H1 (cell line): ENCODE results near the gene KERA. TPM values are rescaled to one million over a fixed set of nuclear protein-coding genes. Genes with fewer than 3 reads are reported as not detected.

Source experiments
- CHD1 ChIP-seq: IDR thresholded peaks from 2 replicates; pipeline ENCODE4 v1.6.1; 2012; ENCODE audit warnings: low read depth, low read length, improper control_type of control experiment
- CREB1 ChIP-seq: IDR thresholded peaks from 2 replicates; pipeline ENCODE4 v1.6.1; 2012; ENCODE audit warnings: inconsistent platforms
- CTBP2 ChIP-seq: IDR thresholded peaks from 2 replicates; pipeline ENCODE4 v1.7.0; 2011; ENCODE audit warnings: borderline replicate concordance, mild to moderate bottlenecking, moderate library complexity, mixed read lengths, low read length; ENCODE audit not compliant: insufficient read depth, insufficient read length
- NANOG ChIP-seq: IDR thresholded peaks from 2 replicates; pipeline ENCODE4 v1.6.1; 2011; ENCODE audit warnings: low read length, low read depth, mild to moderate bottlenecking, inconsistent platforms; ENCODE audit not compliant: insufficient read depth, poor library complexity, severe bottlenecking
- POLR2AphosphoS5 ChIP-seq: IDR thresholded peaks from 2 replicates; pipeline ENCODE4 v1.6.1; 2011; ENCODE audit warnings: low read depth, low read length
- SIN3A ChIP-seq, 2 experiments: IDR thresholded peaks in 1 of 2; conservative IDR thresholded peaks in 1 of 2; 2 replicates each; pipeline ENCODE4 v1.6.1; 2011 to 2012; ENCODE audit warnings: low read length in 2 of 2, improper control_type of control experiment in 1 of 2, low read depth in 1 of 2, mild to moderate bottlenecking in 1 of 2
- SP4 ChIP-seq: IDR thresholded peaks from 2 replicates; pipeline ENCODE4 v1.6.1; 2012; ENCODE audit warnings: low read length, inconsistent platforms
- polyA plus RNA-seq, 7 experiments: library from polyadenylated mRNA; depleted of rRNA in 3 of 7; stranded (reverse) in 5 of 7; unstranded in 2 of 7; fragments of >200 nt in 5 of 7; fragments of 200-250 nt in 2 of 7; gene quantifications; 1 replicate in 5 of 7; 2 replicates in 1 of 7; 4 replicates in 1 of 7; pipeline versions ENCODE4 v1.2.1 to v1.2.3, GENCODE V29; 2011 to 2013; ENCODE audit warnings: missing spikeins in 2 of 7, mixed read lengths in 2 of 7
- total RNA-seq: library from RNA; stranded (reverse); fragmentation: NEBNext Ultra II Directional; extraction: Animal tissue kit (Norgen Biotek cat#: 25700); gene quantifications from 2 replicates; pipeline ENCODE4 v1.2.1, GENCODE V29; 2021
- TF ChIP-seq, protein P1 (sequence below): fragments of 300-600 bp; sonication (generic); IDR thresholded peaks from 2 replicates; pipeline ENCODE4 v1.7.1; 2012; ENCODE audit warnings: low read length, moderate library complexity, mild to moderate bottlenecking, inconsistent platforms; ENCODE audit not compliant: insufficient replicate concordance

KERA gene
- total and polyA plus RNA-seq, 2 of the 8 experiments (the other 6 are each of a cell fraction or from before 2014, with no cell fraction given), result not detected

DNA sequence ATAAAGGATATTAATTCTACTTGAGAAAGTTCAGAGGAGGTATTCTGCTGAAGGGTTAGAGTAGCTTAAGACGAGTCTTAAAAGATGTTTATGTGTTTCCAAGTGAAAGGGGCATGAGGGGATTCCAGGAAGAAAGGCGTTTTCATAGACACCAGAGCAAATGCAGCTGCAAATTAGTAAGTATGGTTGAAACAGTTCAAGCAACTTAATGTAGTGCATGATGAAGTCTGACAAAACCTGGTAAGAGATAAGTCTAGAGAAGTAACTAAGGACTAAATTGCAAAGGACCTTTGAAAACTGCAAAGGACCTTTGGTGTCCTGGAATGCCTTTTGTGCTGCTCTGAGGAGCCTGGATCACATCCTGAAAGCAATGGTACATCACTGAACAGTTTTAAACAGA lies 42.0 kb upstream of the KERA start (continued):
- TF ChIP-seq SIN3A (conservative IDR thresholded peaks at IDR 0.05 in 1 of 2, IDR thresholded peaks at IDR 0.05 in 1 of 2; ENCODE audit: low read depth in 1 of 2, low read length in 2 of 2) (no peak), CHD1 (no peak), POLR2AphosphoS5 (no peak), CREB1 (no peak), SP4 (no peak), CTBP2 (no peak), NANOG (no peak)
- TF ChIP-seq, protein P1, sequence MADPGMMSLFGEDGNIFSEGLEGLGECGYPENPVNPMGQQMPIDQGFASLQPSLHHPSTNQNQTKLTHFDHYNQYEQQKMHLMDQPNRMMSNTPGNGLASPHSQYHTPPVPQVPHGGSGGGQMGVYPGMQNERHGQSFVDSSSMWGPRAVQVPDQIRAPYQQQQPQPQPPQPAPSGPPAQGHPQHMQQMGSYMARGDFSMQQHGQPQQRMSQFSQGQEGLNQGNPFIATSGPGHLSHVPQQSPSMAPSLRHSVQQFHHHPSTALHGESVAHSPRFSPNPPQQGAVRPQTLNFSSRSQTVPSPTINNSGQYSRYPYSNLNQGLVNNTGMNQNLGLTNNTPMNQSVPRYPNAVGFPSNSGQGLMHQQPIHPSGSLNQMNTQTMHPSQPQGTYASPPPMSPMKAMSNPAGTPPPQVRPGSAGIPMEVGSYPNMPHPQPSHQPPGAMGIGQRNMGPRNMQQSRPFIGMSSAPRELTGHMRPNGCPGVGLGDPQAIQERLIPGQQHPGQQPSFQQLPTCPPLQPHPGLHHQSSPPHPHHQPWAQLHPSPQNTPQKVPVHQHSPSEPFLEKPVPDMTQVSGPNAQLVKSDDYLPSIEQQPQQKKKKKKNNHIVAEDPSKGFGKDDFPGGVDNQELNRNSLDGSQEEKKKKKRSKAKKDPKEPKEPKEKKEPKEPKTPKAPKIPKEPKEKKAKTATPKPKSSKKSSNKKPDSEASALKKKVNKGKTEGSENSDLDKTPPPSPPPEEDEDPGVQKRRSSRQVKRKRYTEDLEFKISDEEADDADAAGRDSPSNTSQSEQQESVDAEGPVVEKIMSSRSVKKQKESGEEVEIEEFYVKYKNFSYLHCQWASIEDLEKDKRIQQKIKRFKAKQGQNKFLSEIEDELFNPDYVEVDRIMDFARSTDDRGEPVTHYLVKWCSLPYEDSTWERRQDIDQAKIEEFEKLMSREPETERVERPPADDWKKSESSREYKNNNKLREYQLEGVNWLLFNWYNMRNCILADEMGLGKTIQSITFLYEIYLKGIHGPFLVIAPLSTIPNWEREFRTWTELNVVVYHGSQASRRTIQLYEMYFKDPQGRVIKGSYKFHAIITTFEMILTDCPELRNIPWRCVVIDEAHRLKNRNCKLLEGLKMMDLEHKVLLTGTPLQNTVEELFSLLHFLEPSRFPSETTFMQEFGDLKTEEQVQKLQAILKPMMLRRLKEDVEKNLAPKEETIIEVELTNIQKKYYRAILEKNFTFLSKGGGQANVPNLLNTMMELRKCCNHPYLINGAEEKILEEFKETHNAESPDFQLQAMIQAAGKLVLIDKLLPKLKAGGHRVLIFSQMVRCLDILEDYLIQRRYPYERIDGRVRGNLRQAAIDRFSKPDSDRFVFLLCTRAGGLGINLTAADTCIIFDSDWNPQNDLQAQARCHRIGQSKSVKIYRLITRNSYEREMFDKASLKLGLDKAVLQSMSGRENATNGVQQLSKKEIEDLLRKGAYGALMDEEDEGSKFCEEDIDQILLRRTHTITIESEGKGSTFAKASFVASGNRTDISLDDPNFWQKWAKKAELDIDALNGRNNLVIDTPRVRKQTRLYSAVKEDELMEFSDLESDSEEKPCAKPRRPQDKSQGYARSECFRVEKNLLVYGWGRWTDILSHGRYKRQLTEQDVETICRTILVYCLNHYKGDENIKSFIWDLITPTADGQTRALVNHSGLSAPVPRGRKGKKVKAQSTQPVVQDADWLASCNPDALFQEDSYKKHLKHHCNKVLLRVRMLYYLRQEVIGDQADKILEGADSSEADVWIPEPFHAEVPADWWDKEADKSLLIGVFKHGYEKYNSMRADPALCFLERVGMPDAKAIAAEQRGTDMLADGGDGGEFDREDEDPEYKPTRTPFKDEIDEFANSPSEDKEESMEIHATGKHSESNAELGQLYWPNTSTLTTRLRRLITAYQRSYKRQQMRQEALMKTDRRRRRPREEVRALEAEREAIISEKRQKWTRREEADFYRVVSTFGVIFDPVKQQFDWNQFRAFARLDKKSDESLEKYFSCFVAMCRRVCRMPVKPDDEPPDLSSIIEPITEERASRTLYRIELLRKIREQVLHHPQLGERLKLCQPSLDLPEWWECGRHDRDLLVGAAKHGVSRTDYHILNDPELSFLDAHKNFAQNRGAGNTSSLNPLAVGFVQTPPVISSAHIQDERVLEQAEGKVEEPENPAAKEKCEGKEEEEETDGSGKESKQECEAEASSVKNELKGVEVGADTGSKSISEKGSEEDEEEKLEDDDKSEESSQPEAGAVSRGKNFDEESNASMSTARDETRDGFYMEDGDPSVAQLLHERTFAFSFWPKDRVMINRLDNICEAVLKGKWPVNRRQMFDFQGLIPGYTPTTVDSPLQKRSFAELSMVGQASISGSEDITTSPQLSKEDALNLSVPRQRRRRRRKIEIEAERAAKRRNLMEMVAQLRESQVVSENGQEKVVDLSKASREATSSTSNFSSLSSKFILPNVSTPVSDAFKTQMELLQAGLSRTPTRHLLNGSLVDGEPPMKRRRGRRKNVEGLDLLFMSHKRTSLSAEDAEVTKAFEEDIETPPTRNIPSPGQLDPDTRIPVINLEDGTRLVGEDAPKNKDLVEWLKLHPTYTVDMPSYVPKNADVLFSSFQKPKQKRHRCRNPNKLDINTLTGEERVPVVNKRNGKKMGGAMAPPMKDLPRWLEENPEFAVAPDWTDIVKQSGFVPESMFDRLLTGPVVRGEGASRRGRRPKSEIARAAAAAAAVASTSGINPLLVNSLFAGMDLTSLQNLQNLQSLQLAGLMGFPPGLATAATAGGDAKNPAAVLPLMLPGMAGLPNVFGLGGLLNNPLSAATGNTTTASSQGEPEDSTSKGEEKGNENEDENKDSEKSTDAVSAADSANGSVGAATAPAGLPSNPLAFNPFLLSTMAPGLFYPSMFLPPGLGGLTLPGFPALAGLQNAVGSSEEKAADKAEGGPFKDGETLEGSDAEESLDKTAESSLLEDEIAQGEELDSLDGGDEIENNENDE, result no peak
